Measurements from ENCODE around the gene BAIAP3.
"Not testable (repeated sequence)": the region's sequence is repeated elsewhere in the genome, so short reads cannot be mapped to it uniquely, and the experiment has no call there.

Gene BAIAP3

GRCh38 chr16:1317479-1318267, 15.8 kb upstream of the BAIAP3 start:
- DNase-seq, result no peak

GRCh38 chr16:1318268-1318545, 15.2 kb upstream of the BAIAP3 start:
- no peak for DNase-seq

GRCh38 chr16:1319041-1319440, 14.4 kb upstream of the BAIAP3 start:
- no peak for DNase-seq

GRCh38 chr16:1320097-1320496, 13.3 kb upstream of the BAIAP3 start:
- no peak for DNase-seq

- DNase-seq, result no peak
These were observed 12.7 kb upstream of the BAIAP3 start for GRCh38 chr16:1320658-1321240.

GRCh38 chr16:1322407-1322806, 11.0 kb upstream of the BAIAP3 start:
- no peak for DNase-seq

GRCh38 chr16:1323296-1324239, 9.9 kb upstream of the BAIAP3 start:
- no peak for DNase-seq

GRCh38 chr16:1324286-1324826, 9.1 kb upstream of the BAIAP3 start:
- DNase-seq, result no peak

- no peak for DNase-seq
These were observed 8.2 kb upstream of the BAIAP3 start for GRCh38 chr16:1325261-1325660.

GRCh38 chr16:1325673-1326371, 7.6 kb upstream of the BAIAP3 start:
- DNase-seq, result no peak

- no peak for DNase-seq
These were observed 7.1 kb upstream of the BAIAP3 start for GRCh38 chr16:1326391-1326790.

GRCh38 chr16:1326946-1327618, 6.4 kb upstream of the BAIAP3 start:
- no peak for DNase-seq

- no peak for DNase-seq
These were observed 5.9 kb upstream of the BAIAP3 start for GRCh38 chr16:1327619-1327947.

- DNase-seq, result not testable (repeated sequence)
These were observed 5.3 kb upstream of the BAIAP3 start for GRCh38 chr16:1328136-1328535.

GRCh38 chr16:1328961-1329360, 4.5 kb upstream of the BAIAP3 start:
- DNase-seq, result not testable (repeated sequence)

GRCh38 chr16:1330260-1330914, 3.1 kb upstream of the BAIAP3 start:
- DNase-seq, result no peak

- no peak for DNase-seq
These were observed 2.3 kb upstream of the BAIAP3 start for GRCh38 chr16:1330931-1331711.

- peak; percentile 17 for DNase-seq
These were observed 1.5 kb upstream of the BAIAP3 start for GRCh38 chr16:1331712-1332617.

GRCh38 chr16:1332618-1333148, 762 bp upstream of the BAIAP3 start:
- DNase-seq, result no peak
